ACHN (cell line): ENCODE measurements around the gene SMYD1.

ENCODE experiments used
- DNase-seq: peaks from one replicate; pipeline ENCODE4 v3.0.0-alpha.2; 2015
- in situ Hi-C: cut with HindIII; loops from 2 replicates; pipeline ENCODE4 v1.10.0; 2017; ENCODE audit warnings: low sequenced_read_pairs, low pct_ligation_motif_present, low pct_unique_long_range_greater_than_20kb

SMYD1 gene

GRCh38 chr2:88127888-88128653 lies 60.4 kb downstream of the SMYD1 start, which contains the start of gene FABP1:
TSS of gene FABP1 (minus strand) at chr2:88128062. CDS start at chr2:88128017, 45 bp downstream.
- no peak for DNase-seq

GRCh38 chr2:88128654-88129312 lies 61.2 kb downstream of the SMYD1 start:
- in situ Hi-C loops, result no loop called here
- DNase-seq, result no peak

More at GRCh38 chr2:88127888-88128653, 60.4 kb downstream of the SMYD1 start, which contains the start of gene FABP1:
- in situ Hi-C loops, result no loop called here

GRCh38 chr2:88129313-88129959 lies 61.8 kb downstream of the SMYD1 start:
- in situ Hi-C loops, result no loop called here
- DNase-seq, result no peak

GRCh38 chr2:88131201-88131998 lies 63.8 kb downstream of the SMYD1 start:
- no peak for DNase-seq
- in situ Hi-C loops, result no loop called here

- in situ Hi-C loops, result no loop called here
- no peak for DNase-seq
Observed at GRCh38 chr2:88131999-88132368, 64.4 kb downstream of the SMYD1 start.

GRCh38 chr2:88133875-88134274 lies 66.2 kb downstream of the SMYD1 start:
- no peak for DNase-seq
- in situ Hi-C loops, result no loop called here

GRCh38 chr2:88136817-88137216 lies 69.2 kb downstream of the SMYD1 start:
- in situ Hi-C loops, result no loop called here
- no peak for DNase-seq

GRCh38 chr2:88137833-88138232 lies 70.2 kb downstream of the SMYD1 start:
- in situ Hi-C loops, result no loop called here
- no peak for DNase-seq

GRCh38 chr2:88139203-88139702 lies 71.6 kb downstream of the SMYD1 start:
- in situ Hi-C loops, result no loop called here
- no peak for DNase-seq

GRCh38 chr2:88139804-88140203 lies 72.2 kb downstream of the SMYD1 start:
- in situ Hi-C loops, result no loop called here
- DNase-seq, result no peak

- in situ Hi-C loops, result no loop called here
- DNase-seq, result no peak
Observed at GRCh38 chr2:88141952-88142351, 74.3 kb downstream of the SMYD1 start.

GRCh38 chr2:88144271-88144670 lies 76.6 kb downstream of the SMYD1 start:
- no peak for DNase-seq
- in situ Hi-C loops, result no loop called here

GRCh38 chr2:88144914-88145497 lies 77.4 kb downstream of the SMYD1 start:
- in situ Hi-C loops, result no loop called here
- DNase-seq, result no peak

GRCh38 chr2:88146590-88146989 lies 79.0 kb downstream of the SMYD1 start:
- in situ Hi-C loops, result no loop called here
- DNase-seq, result no peak

GRCh38 chr2:88147145-88147544 lies 79.5 kb downstream of the SMYD1 start:
- no peak for DNase-seq
- in situ Hi-C loops, result no loop called here

- in situ Hi-C loops, result no loop called here
- DNase-seq, result no peak
Observed at GRCh38 chr2:88148929-88149438, 81.4 kb downstream of the SMYD1 start.

GRCh38 chr2:88159481-88159880 lies 91.9 kb downstream of the SMYD1 start:
- DNase-seq, result no peak
- in situ Hi-C loops, result no loop called here

- in situ Hi-C loops, result no loop called here
- DNase-seq, result peak; percentile 71
Observed at GRCh38 chr2:88159955-88160415, 92.4 kb downstream of the SMYD1 start.
